GM23338 (cell line): ENCODE data around the gene FGF4.

Experiments used
- CTCF ChIP-seq, 2 experiments: fragments of 200-600 bp in 1 of 2; sonication (generic) in 1 of 2; conservative IDR thresholded peaks; 2 replicates each; pipeline versions ENCODE4 v1.5.1 to v1.6.1; 2016 to 2017; ENCODE audit warnings: antibody characterized with exemption in 2 of 2, low read depth in 2 of 2, mild to moderate bottlenecking in 2 of 2, moderate library complexity in 1 of 2
- EZH2 ChIP-seq: fragments of 200-600 bp; sonication (generic); IDR thresholded peaks from one replicate; pipeline ENCODE4 v1.8.0; 2017; ENCODE audit warnings: antibody characterized with exemption, mild to moderate bottlenecking, low read depth; ENCODE audit not compliant: unreplicated experiment
- EZH2phosphoT487 ChIP-seq: fragments of 200-600 bp; sonication (generic); IDR thresholded peaks from one replicate; pipeline ENCODE4 v1.8.1; 2018; ENCODE audit warnings: antibody characterized with exemption; ENCODE audit not compliant: unreplicated experiment

GRCh38 chr11:69799097-69799496 is 24.0 kb upstream of the FGF4 start:
- TF ChIP-seq CTCF (conservative IDR thresholded peaks at IDR 0.05; ENCODE audit: low read depth in 2 of 2): no peak
- TF ChIP-seq EZH2phosphoT487: no peak
- no peak for TF ChIP-seq EZH2
